HEK293T (cell line): Measurements from ENCODE around the gene HADH.

ENCODE experiments used
- BHLHE40 ChIP-seq: fragments of 450-650 bp; IDR thresholded peaks from 2 replicates; pipeline ENCODE4 v1.6.1; 2016; ENCODE audit warnings: mild to moderate bottlenecking, moderate library complexity, borderline replicate concordance
- HDGF ChIP-seq: fragments of 450-650 bp; IDR thresholded peaks from 2 replicates; pipeline ENCODE4 v1.6.1; 2017; ENCODE audit warnings: antibody characterized with exemption, borderline replicate concordance
- NFRKB ChIP-seq: fragments of 450-650 bp; IDR thresholded peaks from 2 replicates; pipeline ENCODE4 v1.6.1; 2016; ENCODE audit warnings: mild to moderate bottlenecking, moderate library complexity

DNA sequence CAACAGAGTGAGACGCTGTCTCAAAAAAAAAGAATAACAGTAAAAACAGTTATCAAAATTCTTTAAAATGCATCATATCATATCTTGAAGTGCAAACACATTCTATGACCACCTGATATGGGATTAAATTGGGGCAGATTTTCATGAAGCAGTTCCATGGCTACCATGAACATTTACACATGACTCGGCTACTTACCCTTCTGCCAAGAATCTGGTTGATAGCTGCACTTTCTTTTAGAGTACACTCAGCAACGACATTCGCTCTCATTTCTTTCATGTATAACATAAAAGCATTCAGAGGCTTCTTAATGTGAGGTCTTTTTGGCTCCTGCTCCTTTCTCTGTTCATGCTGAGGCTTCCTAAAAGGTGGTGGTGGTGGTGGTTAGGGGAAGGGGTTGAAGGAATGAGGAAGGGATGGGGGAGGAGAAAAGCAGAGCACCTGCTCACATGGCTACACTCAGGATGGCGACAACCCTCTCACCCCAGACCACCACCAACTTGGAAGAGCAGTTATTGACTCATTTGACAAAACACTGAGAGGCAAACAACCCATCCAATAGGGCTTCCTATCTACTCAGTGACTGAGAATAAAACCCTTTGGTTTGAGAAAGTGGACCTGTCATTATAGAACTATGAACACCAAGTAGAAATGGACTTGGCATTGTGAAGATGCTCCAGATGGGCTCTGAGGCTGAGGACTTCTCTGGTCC lies 88.5 kb downstream of the HADH start:
- TF ChIP-seq HDGF, result no peak
- TF ChIP-seq BHLHE40, result no peak
- TF ChIP-seq NFRKB, result no peak
